Keratinocyte (primary cell): ENCODE data around the gene PRKCE.

Experiments
- EZH2 ChIP-seq: IDR thresholded peaks from one replicate; pipeline ENCODE4 v1.6.1; 2012; ENCODE audit warnings: inconsistent platforms, mild to moderate bottlenecking, low read length, moderate library complexity
- TF ChIP-seq, protein P1 (sequence below), 3 experiments: IDR thresholded peaks in 1 of 3; conservative IDR thresholded peaks in 1 of 3; optimal IDR thresholded peaks in 1 of 3; 2 replicates in 2 of 3; 3 replicates in 1 of 3; pipeline versions ENCODE3 to v1.5.1; 2011; ENCODE audit warnings: low read length in 3 of 3, mild to moderate bottlenecking in 3 of 3, moderate library complexity in 2 of 3, control low read depth in 1 of 3, inconsistent platforms in 1 of 3; ENCODE audit not compliant: insufficient read depth in 2 of 3; ENCODE audit errors: extremely low read depth in 1 of 3

DNA sequence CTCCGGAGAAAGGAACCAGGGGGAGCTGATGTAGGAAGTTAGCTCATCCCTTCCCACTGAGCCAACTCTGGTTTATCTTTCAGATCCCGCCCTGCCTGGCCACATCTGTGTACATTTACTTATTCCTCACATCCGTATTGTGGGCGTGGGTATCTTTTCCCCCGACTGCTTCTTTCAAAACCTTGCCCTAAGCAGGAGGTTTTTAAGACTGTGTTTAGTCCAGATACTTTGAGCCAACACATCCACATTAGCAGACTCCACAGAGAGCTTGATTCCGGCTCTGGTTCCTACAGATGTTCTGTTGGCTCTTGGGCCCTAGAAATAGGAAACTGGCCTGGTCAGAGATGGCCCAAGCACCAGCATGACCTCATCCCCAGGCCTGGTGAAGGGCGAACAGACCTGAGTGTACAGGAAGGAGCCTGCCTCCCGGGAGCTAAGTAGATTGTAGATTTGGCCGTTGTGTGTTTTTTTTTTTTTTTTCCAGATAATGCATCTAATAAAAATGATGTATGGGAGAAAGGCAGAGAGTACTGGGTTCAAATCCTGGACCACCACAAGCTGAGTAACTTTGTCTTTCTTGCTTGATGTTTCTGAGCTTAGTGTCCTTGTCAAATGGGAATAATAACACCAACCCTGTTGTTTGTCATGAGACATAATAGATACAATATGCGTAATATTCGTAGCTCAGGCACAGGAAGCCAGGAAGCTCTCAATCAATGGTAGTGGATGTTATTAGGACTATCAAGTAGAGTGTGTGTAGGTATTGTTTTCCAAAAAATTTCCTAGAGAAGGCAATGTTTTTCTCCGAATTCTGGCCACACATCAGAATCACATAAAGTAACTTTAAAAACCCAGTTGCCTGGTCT lies 92.3 kb downstream of the PRKCE start:
- TF ChIP-seq, protein P1, sequence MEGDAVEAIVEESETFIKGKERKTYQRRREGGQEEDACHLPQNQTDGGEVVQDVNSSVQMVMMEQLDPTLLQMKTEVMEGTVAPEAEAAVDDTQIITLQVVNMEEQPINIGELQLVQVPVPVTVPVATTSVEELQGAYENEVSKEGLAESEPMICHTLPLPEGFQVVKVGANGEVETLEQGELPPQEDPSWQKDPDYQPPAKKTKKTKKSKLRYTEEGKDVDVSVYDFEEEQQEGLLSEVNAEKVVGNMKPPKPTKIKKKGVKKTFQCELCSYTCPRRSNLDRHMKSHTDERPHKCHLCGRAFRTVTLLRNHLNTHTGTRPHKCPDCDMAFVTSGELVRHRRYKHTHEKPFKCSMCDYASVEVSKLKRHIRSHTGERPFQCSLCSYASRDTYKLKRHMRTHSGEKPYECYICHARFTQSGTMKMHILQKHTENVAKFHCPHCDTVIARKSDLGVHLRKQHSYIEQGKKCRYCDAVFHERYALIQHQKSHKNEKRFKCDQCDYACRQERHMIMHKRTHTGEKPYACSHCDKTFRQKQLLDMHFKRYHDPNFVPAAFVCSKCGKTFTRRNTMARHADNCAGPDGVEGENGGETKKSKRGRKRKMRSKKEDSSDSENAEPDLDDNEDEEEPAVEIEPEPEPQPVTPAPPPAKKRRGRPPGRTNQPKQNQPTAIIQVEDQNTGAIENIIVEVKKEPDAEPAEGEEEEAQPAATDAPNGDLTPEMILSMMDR (optimal IDR thresholded peaks at IDR 0.05 in 1 of 3, IDR thresholded peaks at IDR 0.05 in 1 of 3, conservative IDR thresholded peaks at IDR 0.05 in 1 of 3; ENCODE audit: extremely low read depth in 1 of 3, insufficient read depth in 2 of 3, low read length in 3 of 3), result no peak
- no peak for TF ChIP-seq EZH2
